Measurements from ENCODE around the gene CRK.

GRCh38 chr17:1446201-1446600, 9.8 kb downstream of the CRK start:
- TF ChIP-seq CTCF (IDR thresholded peaks at IDR 0.05) (no peak), POLR2A (IDR thresholded peaks at IDR 0.05) (no peak)
